ENCODE measurements around the gene LZTFL1. TPM values are rescaled to one million over a fixed set of nuclear protein-coding genes. Genes with fewer than 3 reads are reported as not detected.
A peak's percentile ranks its signal among the peaks of the same experiment; 100 is the strongest.

LZTFL1 gene
- total RNA-seq, 1 experiment from 2014 or later = 21.0 TPM

GRCh38 chr3:45819543-45819942 is 22.4 kb downstream of the LZTFL1 start:
- H2AFZ ChIP-seq (ENCODE audit: low read depth, low read length, poor library complexity, severe bottlenecking) = no peak overlapping the region
- no peaks in the 10 kb centered on the region for H3K9me2 ChIP-seq (ENCODE audit: insufficient read depth)
- H3K79me2 ChIP-seq (ENCODE audit: insufficient read depth, low read length) = no peaks in the 10 kb centered on the region
- BruUV-seq (replicated peaks) = no TSS peak
- POLR2A ChIA-PET = no interaction called here
- no peak overlapping the region for H3K9ac ChIP-seq (ENCODE audit: low read length)
- TF ChIP-seq SIN3A (IDR thresholded peaks at IDR 0.05; ENCODE audit: low read depth) = no peak
- no peak for TF ChIP-seq EZH2phosphoT487 (IDR thresholded peaks at IDR 0.05; ENCODE audit: borderline replicate concordance)
- TF ChIP-seq, protein P1, sequence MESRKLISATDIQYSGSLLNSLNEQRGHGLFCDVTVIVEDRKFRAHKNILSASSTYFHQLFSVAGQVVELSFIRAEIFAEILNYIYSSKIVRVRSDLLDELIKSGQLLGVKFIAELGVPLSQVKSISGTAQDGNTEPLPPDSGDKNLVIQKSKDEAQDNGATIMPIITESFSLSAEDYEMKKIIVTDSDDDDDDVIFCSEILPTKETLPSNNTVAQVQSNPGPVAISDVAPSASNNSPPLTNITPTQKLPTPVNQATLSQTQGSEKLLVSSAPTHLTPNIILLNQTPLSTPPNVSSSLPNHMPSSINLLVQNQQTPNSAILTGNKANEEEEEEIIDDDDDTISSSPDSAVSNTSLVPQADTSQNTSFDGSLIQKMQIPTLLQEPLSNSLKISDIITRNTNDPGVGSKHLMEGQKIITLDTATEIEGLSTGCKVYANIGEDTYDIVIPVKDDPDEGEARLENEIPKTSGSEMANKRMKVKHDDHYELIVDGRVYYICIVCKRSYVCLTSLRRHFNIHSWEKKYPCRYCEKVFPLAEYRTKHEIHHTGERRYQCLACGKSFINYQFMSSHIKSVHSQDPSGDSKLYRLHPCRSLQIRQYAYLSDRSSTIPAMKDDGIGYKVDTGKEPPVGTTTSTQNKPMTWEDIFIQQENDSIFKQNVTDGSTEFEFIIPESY (IDR thresholded peaks at IDR 0.05; ENCODE audit: extremely low read depth, insufficient replicate concordance, low read length) = no peak
- TF ChIP-seq POLR2A (IDR thresholded peaks at IDR 0.05; ENCODE audit: borderline replicate concordance, extremely low read depth, insufficient read depth, insufficient read length) = no peak
- TF ChIP-seq CBX3 (IDR thresholded peaks at IDR 0.05; ENCODE audit: low read depth) = no peak
- TF ChIP-seq POLR2AphosphoS5 (IDR thresholded peaks at IDR 0.05; ENCODE audit: low read depth, low read length) = no peak
- no peak for TF ChIP-seq CTCF (IDR thresholded peaks at IDR 0.05 in 2 of 3, conservative IDR thresholded peaks at IDR 0.05 in 1 of 3; ENCODE audit: borderline replicate concordance in 1 of 3, insufficient read depth in 1 of 3, low read depth in 2 of 3, low read length in 2 of 3)
- TF ChIP-seq MAX (IDR thresholded peaks at IDR 0.05) = no peak
- TF ChIP-seq SRF (IDR thresholded peaks at IDR 0.05; ENCODE audit: low read depth) = no peak
- TF ChIP-seq, protein P2, sequence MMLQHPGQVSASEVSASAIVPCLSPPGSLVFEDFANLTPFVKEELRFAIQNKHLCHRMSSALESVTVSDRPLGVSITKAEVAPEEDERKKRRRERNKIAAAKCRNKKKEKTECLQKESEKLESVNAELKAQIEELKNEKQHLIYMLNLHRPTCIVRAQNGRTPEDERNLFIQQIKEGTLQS (IDR thresholded peaks at IDR 0.05) = no peak
- no peak for TF ChIP-seq ZNF274 (IDR thresholded peaks at IDR 0.05; ENCODE audit: low read depth, low read length)
- TF ChIP-seq ZFX (IDR thresholded peaks at IDR 0.05) = no peak
- TF ChIP-seq CEBPB (IDR thresholded peaks at IDR 0.05; ENCODE audit: low read depth) = no peak
- no peak for TF ChIP-seq JUND (IDR thresholded peaks at IDR 0.05)
- TF ChIP-seq RAD21 (IDR thresholded peaks at IDR 0.05; ENCODE audit: low read depth) = no peak
- no peak for TF ChIP-seq EGR1 (IDR thresholded peaks at IDR 0.05; ENCODE audit: low read depth)
- H3K4me1 ChIP-seq (ENCODE audit: control insufficient read depth in 1 of 2, insufficient read depth in 2 of 2, low read length in 2 of 2) = peaks cover 42 to 47% of the 10 kb centered on the region in 2 experiments
- intact Hi-C loops (cut with micrococcal nuclease) = no loop called here
- RAD21 ChIA-PET (ENCODE audit: low non-redundant PET in 1 of 2, low total read pairs in 2 of 2, uncharacterized antibody in 2 of 2, unreplicated experiment in 2 of 2) = no interaction called here
- CTCF ChIA-PET = no interaction called here
- ATAC-seq (no peak), DNase-seq (ENCODE audit: low read depth, low spot score) (no peak)
- H3K27me3 ChIP-seq (ENCODE audit: insufficient read depth, low read length) = no peaks in the 10 kb centered on the region
- H4K20me1 ChIP-seq (ENCODE audit: insufficient read depth) = no peaks in the 10 kb centered on the region
- H3K4me3 ChIP-seq (replicated peaks in 1 of 2; ENCODE audit: low read depth in 1 of 2, low read length in 2 of 2) = no peak overlapping the region
- H3K4me2 ChIP-seq (ENCODE audit: low read length) = peak overlapping the region; percentile 64
- peak overlapping the region; percentile 97; the same call in 1 of the 2 replicates for H3K27ac ChIP-seq (ENCODE audit: low read depth, low read length)
- H3K36me3 ChIP-seq (ENCODE audit: control insufficient read depth in 1 of 2, insufficient read depth in 2 of 2, low read length in 2 of 2) = no peaks in the 10 kb centered on the region
- peaks cover 0 to 3% of the 10 kb centered on the region in 2 experiments; a peak in 1 of 4 replicates for H3K9me3 ChIP-seq (ENCODE audit: control insufficient read depth in 1 of 2, insufficient read depth in 1 of 2, low read depth in 1 of 2, low read length in 2 of 2)
